ENCODE measurements around the gene MICU2.
"Not testable (repeated sequence)": the region's sequence is repeated elsewhere in the genome, so short reads cannot be mapped to it uniquely, and the experiment has no call there.

MICU2 gene

DNA sequence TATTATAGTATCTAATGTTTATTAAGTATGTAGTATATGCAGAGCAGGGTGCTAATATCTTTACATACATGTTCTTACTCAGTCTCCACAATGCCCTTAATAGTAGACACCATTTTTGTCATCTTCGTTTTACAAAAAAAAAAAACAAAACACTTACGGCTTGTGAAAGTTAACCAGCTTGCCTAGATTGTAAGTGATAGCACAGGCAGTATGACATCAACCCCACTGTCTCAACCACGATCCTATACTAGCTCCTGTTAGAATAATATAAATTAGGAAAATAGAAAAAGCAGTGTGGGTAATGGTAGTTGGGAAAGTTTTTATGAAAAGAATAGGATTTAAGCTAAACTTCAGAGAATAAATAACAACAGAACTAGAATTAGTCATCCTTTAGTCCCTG lies 34.3 kb downstream of the MICU2 start:
- peaks cover 14% of the 10 kb centered on the region for H3K36me3 ChIP-seq (ENCODE audit: insufficient read depth, low read length)
- H3K9me3 ChIP-seq (ENCODE audit: low read length) = no peaks in the 10 kb centered on the region
- peaks cover 8% of the 10 kb centered on the region for H3K4me1 ChIP-seq (ENCODE audit: insufficient read depth, low read length)
- no peak overlapping the region for H3K4me3 ChIP-seq (ENCODE audit: low read depth in 1 of 2, low read length in 2 of 2)
- H3K27ac ChIP-seq (ENCODE audit: low read depth, low read length) = no peak overlapping the region
- no peak overlapping the region for H3K9ac ChIP-seq (ENCODE audit: low read length)
- H3K27me3 ChIP-seq (ENCODE audit: control insufficient read depth in 1 of 2, insufficient read depth in 2 of 2, low read length in 2 of 2) = no peaks in the 10 kb centered on the region

DNA sequence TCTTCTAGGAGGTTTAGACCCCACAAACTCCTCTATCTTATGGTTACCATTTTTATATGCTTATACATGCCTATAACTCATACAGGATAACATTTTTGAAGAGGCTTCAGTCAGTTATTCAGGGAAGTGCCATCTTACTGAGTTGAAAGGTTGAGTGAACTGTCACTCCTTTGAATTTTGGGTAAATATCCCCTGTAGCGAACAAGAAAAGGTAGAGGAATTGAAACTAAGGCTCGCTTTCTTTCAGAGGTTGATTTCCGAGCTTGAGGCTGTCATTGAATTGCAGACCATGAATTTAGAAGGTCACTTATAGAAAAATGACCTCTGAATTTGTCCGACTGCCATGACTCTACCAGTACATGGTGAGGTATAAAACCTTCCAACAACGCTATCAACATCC lies 35.1 kb downstream of the MICU2 start:
- peaks cover 8% of the 10 kb centered on the region for H3K4me1 ChIP-seq (ENCODE audit: insufficient read depth, low read length)
- peaks cover 21% of the 10 kb centered on the region for H3K36me3 ChIP-seq (ENCODE audit: insufficient read depth, low read length)
- H3K9me3 ChIP-seq (ENCODE audit: low read length) = no peaks in the 10 kb centered on the region
- H3K9ac ChIP-seq (ENCODE audit: low read length) = no peak overlapping the region
- H3K27me3 ChIP-seq (ENCODE audit: control insufficient read depth in 1 of 2, insufficient read depth in 2 of 2, low read length in 2 of 2) = no peaks in the 10 kb centered on the region
- H3K4me3 ChIP-seq (ENCODE audit: low read depth in 1 of 2, low read length in 2 of 2) = no peak overlapping the region
- no peak overlapping the region for H3K27ac ChIP-seq (ENCODE audit: low read depth, low read length)

DNA sequence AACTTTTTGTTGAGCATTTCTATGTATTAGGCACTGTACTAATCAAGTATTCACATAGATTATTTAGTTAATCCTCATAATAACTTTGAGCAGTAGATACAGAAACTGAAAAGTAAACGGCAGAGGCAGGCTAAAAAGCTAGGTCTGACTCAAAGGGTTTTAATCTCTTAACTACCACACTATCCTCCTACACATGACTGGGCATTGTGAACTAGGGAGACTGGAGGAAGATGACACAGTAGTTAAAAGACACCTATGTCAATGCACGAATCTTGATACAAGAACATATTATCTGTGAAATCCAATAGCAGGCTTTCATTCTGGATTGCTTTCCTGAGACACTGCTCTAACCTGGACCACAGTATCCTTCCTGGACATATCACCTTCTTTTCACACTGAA lies 36.3 kb downstream of the MICU2 start:
- H3K9me3 ChIP-seq (ENCODE audit: low read length) = no peaks in the 10 kb centered on the region
- no peak overlapping the region for H3K27ac ChIP-seq (ENCODE audit: low read depth, low read length)
- H3K4me1 ChIP-seq (ENCODE audit: insufficient read depth, low read length) = peaks cover 8% of the 10 kb centered on the region
- no peak overlapping the region for H3K9ac ChIP-seq (ENCODE audit: low read length)
- no peak overlapping the region for H3K4me3 ChIP-seq (ENCODE audit: low read depth in 1 of 2, low read length in 2 of 2)
- H3K27me3 ChIP-seq (ENCODE audit: control insufficient read depth in 1 of 2, insufficient read depth in 2 of 2, low read length in 2 of 2) = no peaks in the 10 kb centered on the region
- peaks cover 21% of the 10 kb centered on the region for H3K36me3 ChIP-seq (ENCODE audit: insufficient read depth, low read length)

DNA sequence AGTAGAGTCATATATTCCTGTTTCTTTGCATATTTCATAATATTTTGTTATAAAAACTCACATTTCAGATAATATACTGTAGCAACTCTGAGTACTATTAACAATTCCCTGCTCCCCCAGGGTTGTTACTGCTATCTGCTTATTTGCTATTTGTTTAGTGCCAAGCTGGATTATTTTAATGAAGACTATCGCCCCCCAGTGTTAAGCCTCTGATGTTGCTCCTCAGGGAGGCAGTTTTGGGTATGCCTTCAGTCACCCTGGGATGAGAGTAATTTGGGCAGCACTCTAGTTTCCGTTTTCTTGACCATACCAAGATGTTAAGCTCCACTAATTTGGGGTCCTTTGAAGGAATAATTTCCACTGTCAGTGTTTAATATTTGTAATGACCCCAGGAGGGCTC lies 46.0 kb downstream of the MICU2 start:
- Histone ChIP-seq H3K4me3 (ENCODE audit: low read depth in 1 of 2, low read length in 2 of 2) (no peak overlapping the region), H3K36me3 (ENCODE audit: insufficient read depth, low read length) (no peaks in the 10 kb centered on the region), H3K27ac (ENCODE audit: low read depth, low read length) (no peak overlapping the region), H3K9ac (ENCODE audit: low read length) (no peak overlapping the region), H3K27me3 (ENCODE audit: control insufficient read depth in 1 of 2, insufficient read depth in 2 of 2, low read length in 2 of 2) (no peaks in the 10 kb centered on the region), H3K4me1 (ENCODE audit: insufficient read depth, low read length) (no peaks in the 10 kb centered on the region), H3K9me3 (ENCODE audit: low read length) (no peaks in the 10 kb centered on the region)

DNA sequence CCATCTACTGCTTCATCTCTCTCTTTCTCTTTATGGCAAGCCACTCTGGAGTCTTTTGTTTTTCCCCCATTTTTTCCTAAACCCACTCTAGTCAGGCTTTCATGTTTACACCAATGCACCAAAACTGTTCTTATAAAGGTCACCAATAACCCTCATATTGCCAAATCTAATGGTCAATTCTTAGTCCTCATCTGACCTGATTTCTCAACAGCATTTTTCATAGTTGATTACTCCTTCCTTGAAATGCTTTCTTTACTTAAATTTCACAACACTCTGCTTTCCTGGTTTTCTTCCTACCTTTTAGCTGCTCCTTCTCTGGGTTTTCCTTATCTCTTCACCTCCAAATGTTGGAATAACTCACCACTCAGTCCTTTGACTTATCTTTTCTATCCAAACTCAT lies 47.9 kb downstream of the MICU2 start:
- Histone ChIP-seq H3K4me3 (ENCODE audit: low read depth in 1 of 2, low read length in 2 of 2) (no peak overlapping the region), H3K27ac (ENCODE audit: low read depth, low read length) (no peak overlapping the region), H3K27me3 (ENCODE audit: control insufficient read depth in 1 of 2, insufficient read depth in 2 of 2, low read length in 2 of 2) (no peaks in the 10 kb centered on the region)

DNA sequence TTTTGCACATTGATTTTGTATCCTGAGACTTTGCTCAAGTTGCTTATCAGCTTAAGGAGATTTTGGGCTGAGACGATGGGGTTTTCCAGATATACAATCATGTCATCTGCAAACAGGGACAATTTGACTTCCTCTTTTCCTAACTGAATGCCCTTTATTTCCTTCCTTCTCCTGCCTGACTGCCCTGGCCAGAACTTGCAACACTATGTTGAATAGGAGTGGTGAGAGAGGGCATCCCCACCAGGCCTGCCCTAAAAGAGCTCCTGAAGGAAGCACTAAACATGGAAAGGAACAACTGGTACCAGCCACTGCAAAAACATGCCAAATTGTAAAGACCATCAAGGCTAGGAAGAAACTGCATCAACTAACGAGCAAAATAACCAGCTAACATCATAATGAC lies 50.7 kb downstream of the MICU2 start:
- not testable (repeated sequence) for H3K9ac ChIP-seq (ENCODE audit: low read length); H3K27me3 ChIP-seq (ENCODE audit: control insufficient read depth in 1 of 2, insufficient read depth in 2 of 2, low read length in 2 of 2); H3K27ac ChIP-seq (ENCODE audit: low read depth, low read length); H3K36me3 ChIP-seq (ENCODE audit: insufficient read depth, low read length); H3K4me3 ChIP-seq (ENCODE audit: low read depth in 1 of 2, low read length in 2 of 2); H3K4me1 ChIP-seq (ENCODE audit: insufficient read depth, low read length); H3K9me3 ChIP-seq (ENCODE audit: low read length)

More for the DNA sequence above, 47.9 kb downstream of the MICU2 start:
- Histone ChIP-seq H3K9me3 (ENCODE audit: low read length) (no peaks in the 10 kb centered on the region), H3K9ac (ENCODE audit: low read length) (no peak overlapping the region), H3K4me1 (ENCODE audit: insufficient read depth, low read length) (no peaks in the 10 kb centered on the region), H3K36me3 (ENCODE audit: insufficient read depth, low read length) (no peaks in the 10 kb centered on the region)

DNA sequence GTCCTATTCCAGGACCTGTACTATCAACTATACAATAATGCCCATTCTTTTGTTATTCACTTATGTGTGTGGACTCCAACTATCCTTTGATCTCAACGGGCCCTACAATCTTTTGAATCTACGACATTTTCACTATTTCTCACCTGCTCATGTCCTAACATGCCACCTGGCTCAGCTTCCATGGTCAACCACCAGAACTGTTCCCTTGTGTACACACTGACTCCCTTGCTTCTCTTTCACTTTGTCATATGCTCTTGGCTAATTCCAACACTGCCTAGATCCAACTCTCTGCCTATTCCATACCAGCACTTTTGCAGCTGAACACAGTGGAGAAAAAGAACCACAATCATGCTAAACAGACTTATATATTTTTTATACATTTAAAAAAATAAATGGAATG lies 53.1 kb downstream of the MICU2 start:
- Histone ChIP-seq H3K9me3 (ENCODE audit: low read length) (no peaks in the 10 kb centered on the region), H3K36me3 (ENCODE audit: insufficient read depth, low read length) (peaks cover 4% of the 10 kb centered on the region), H3K4me3 (ENCODE audit: low read depth in 1 of 2, low read length in 2 of 2) (no peak overlapping the region), H3K9ac (ENCODE audit: low read length) (no peak overlapping the region), H3K4me1 (ENCODE audit: insufficient read depth, low read length) (no peaks in the 10 kb centered on the region), H3K27ac (ENCODE audit: low read depth, low read length) (no peak overlapping the region), H3K27me3 (ENCODE audit: control insufficient read depth in 1 of 2, insufficient read depth in 2 of 2, low read length in 2 of 2) (no peaks in the 10 kb centered on the region)

DNA sequence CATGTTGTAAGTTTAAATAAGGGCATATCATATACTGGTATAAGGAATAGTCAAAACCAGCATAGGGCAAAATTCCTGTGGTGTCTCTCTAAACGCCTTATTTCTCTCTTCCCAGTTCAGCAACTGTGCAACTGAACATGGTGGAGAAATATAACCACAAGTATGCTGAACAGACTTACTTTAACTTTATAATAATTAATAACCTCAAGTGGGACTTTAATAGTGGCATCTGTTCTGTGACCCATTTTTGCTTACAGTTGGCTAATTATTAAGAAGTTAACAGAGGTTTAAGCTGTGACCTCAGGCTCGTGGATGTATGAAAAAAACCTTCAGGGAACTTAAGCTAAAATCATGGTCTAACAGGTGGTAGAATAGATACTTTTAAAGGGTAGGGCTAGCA lies 54.3 kb downstream of the MICU2 start:
- H3K27ac ChIP-seq (ENCODE audit: low read depth, low read length) = no peak overlapping the region
- no peaks in the 10 kb centered on the region for H3K4me1 ChIP-seq (ENCODE audit: insufficient read depth, low read length)
- H3K36me3 ChIP-seq (ENCODE audit: insufficient read depth, low read length) = peaks cover 4% of the 10 kb centered on the region
- no peaks in the 10 kb centered on the region for H3K27me3 ChIP-seq (ENCODE audit: control insufficient read depth in 1 of 2, insufficient read depth in 2 of 2, low read length in 2 of 2)
- no peak overlapping the region for H3K4me3 ChIP-seq (ENCODE audit: low read depth in 1 of 2, low read length in 2 of 2)
- H3K9me3 ChIP-seq (ENCODE audit: low read length) = no peaks in the 10 kb centered on the region
- no peak overlapping the region for H3K9ac ChIP-seq (ENCODE audit: low read length)

DNA sequence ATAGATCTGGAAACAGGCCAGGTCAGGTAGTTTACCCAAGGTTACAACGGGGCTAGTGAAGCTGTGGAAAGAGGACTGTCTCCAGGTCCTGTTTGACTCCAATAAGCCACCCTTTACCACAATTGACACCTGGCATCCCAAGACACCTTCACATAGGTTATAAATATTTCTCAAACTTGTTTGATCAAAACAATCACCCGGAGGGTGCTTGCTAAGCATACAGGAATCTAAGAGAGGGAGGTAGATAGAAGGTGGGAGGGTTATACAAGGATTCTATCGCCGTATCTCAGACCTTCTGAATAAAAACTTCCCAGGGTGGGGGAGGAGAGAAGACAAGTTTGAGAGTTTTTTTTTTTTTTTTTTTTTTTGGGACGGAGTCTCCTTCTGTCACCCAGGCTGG lies 55.4 kb downstream of the MICU2 start:
- H3K9me3 ChIP-seq (ENCODE audit: low read length) = no peaks in the 10 kb centered on the region
- H3K4me1 ChIP-seq (ENCODE audit: insufficient read depth, low read length) = no peaks in the 10 kb centered on the region
- H3K27me3 ChIP-seq (ENCODE audit: control insufficient read depth in 1 of 2, insufficient read depth in 2 of 2, low read length in 2 of 2) = no peaks in the 10 kb centered on the region
- no peak overlapping the region for H3K4me3 ChIP-seq (ENCODE audit: low read depth in 1 of 2, low read length in 2 of 2)
- no peak overlapping the region for H3K9ac ChIP-seq (ENCODE audit: low read length)
- no peak overlapping the region for H3K27ac ChIP-seq (ENCODE audit: low read depth, low read length)
- peaks cover 4% of the 10 kb centered on the region for H3K36me3 ChIP-seq (ENCODE audit: insufficient read depth, low read length)

DNA sequence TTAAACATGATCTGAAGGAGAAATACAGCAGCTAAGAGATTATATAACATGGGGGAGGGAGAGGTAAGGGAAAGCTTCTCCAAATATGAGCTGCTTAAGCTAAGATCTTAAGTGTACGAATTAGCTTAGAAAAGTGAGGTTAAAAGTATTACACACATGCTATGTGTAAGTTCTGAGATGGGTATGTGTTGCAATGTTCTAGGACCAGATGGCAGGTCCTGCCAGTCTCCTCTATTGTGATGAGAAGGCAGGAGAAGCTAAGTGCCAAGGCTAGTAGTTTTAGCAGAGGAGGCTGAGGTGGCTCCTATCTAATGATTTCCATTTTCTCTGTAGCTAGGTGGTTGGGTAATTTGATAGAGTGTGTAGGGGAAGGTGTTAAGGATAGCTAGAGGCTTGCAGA lies 57.6 kb downstream of the MICU2 start:
- Histone ChIP-seq H3K4me3 (ENCODE audit: low read depth in 1 of 2, low read length in 2 of 2) (no peak overlapping the region), H3K27me3 (ENCODE audit: control insufficient read depth in 1 of 2, insufficient read depth in 2 of 2, low read length in 2 of 2) (no peaks in the 10 kb centered on the region), H3K27ac (ENCODE audit: low read depth, low read length) (no peak overlapping the region), H3K9ac (ENCODE audit: low read length) (no peak overlapping the region), H3K9me3 (ENCODE audit: low read length) (no peaks in the 10 kb centered on the region), H3K36me3 (ENCODE audit: insufficient read depth, low read length) (peaks cover 4% of the 10 kb centered on the region), H3K4me1 (ENCODE audit: insufficient read depth, low read length) (no peaks in the 10 kb centered on the region)

DNA sequence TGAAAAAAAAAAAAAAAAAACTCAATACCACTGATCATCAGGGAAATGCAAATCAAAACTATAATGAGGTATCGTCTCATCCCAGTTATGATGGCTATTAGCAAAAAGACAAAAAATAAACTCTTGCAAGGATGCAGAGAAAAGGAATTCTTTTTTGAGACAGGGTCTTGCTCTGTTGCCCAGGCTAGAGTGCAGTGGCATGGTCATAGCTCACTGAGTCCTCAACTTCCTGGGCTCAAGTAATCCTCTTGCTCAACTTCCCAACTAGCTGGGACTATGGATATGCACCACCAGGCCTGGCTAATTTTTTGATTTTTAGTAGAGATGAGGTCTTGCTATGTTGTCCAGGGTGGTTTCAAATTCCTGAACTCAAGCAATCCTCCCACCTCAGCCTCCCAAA lies 59.5 kb downstream of the MICU2 start:
- Histone ChIP-seq H3K9me3 (ENCODE audit: low read length) (no peaks in the 10 kb centered on the region), H3K36me3 (ENCODE audit: insufficient read depth, low read length) (peaks cover 4% of the 10 kb centered on the region), H3K27me3 (ENCODE audit: control insufficient read depth in 1 of 2, insufficient read depth in 2 of 2, low read length in 2 of 2) (no peaks in the 10 kb centered on the region), H3K27ac (ENCODE audit: low read depth, low read length) (no peak overlapping the region), H3K4me1 (ENCODE audit: insufficient read depth, low read length) (no peaks in the 10 kb centered on the region), H3K4me3 (ENCODE audit: low read depth in 1 of 2, low read length in 2 of 2) (no peak overlapping the region), H3K9ac (ENCODE audit: low read length) (no peak overlapping the region)

DNA sequence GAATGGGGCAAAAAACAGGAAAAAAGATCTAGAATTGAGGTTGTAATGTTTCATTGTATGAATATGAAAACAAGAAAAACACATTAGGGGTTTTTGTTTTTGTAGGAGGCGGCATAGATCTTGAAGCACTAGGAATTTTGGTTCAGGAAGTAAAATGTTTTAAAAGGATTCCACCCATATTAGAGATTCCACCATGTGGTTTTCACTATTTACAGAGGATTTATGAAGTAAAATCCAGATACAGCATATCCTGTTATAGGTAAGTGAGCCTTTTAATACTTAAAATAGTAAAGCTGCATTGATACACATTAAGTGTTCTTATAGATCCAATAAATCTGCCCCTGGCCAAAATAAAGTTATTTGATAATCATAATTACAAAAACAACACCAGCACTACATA lies 61.4 kb downstream of the MICU2 start:
- no peak overlapping the region for H3K9ac ChIP-seq (ENCODE audit: low read length)
- H3K36me3 ChIP-seq (ENCODE audit: insufficient read depth, low read length) = peaks cover 2% of the 10 kb centered on the region
- no peaks in the 10 kb centered on the region for H3K9me3 ChIP-seq (ENCODE audit: low read length)
- H3K27me3 ChIP-seq (ENCODE audit: control insufficient read depth in 1 of 2, insufficient read depth in 2 of 2, low read length in 2 of 2) = no peaks in the 10 kb centered on the region
- no peak overlapping the region for H3K4me3 ChIP-seq (ENCODE audit: low read depth in 1 of 2, low read length in 2 of 2)
- H3K27ac ChIP-seq (ENCODE audit: low read depth, low read length) = no peak overlapping the region
- no peaks in the 10 kb centered on the region for H3K4me1 ChIP-seq (ENCODE audit: insufficient read depth, low read length)
